Stimulated activated CD4-positive, alpha-beta T cell treated with anti-CD3 and anti-CD28 coated beads, Interleukin-12 subunit alpha, Interleukin-12 subunit beta, amount 100 ng/mL, for 4 hours (primary cell): ENCODE measurements around the gene DLG4.
"Not testable (repeated sequence)": the region's sequence is repeated elsewhere in the genome, so short reads cannot be mapped to it uniquely, and the experiment has no call there.

Source experiments
- DNase-seq: peaks from one replicate; pipeline ENCODE4 v3.0.0-alpha.2; 2020

Gene DLG4

DNA sequence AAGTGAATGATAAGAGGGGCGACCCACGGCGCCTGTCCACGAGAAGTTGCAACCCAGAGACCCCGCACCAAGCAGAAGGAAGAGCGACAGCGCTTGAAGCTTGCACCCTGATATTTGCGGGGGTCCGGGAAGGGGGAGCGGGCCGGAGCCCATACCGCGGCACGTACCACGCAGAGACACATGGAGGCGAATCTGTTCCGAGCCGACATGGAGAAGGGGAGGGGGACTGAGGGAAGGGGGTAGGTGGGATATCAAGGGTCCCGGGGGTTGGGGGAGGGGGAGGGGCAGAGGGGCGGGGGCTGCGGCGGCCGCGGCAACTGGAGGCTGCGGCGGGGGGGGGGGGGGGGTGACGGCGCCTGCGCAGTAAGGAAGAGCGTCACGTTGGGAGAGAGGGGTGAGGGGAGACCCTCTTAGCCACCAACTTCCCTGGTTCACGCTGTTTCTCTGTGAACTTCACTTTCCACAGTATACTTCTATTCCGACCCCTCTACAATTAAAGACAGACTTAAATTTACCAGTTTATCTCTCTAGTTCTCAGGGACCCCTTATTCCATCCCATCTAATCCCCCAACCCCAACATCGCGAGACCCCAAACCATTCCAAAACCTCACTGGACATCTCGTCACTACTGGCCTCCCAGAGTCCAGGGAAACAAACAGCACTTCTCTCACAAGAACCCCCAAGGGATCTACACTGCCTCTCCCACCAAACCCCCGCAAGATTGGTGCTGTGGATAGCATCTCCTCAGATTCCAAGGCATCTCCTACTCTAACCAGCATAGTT, 8.0 kb downstream of the DLG4 start:
- no peak for DNase-seq

GRCh38 chr17:7208754-7209460, 10.7 kb downstream of the DLG4 start:
- no peak for DNase-seq

- no peak for DNase-seq
Observed at GRCh38 chr17:7208027-7208571, 11.5 kb downstream of the DLG4 start.

DNA sequence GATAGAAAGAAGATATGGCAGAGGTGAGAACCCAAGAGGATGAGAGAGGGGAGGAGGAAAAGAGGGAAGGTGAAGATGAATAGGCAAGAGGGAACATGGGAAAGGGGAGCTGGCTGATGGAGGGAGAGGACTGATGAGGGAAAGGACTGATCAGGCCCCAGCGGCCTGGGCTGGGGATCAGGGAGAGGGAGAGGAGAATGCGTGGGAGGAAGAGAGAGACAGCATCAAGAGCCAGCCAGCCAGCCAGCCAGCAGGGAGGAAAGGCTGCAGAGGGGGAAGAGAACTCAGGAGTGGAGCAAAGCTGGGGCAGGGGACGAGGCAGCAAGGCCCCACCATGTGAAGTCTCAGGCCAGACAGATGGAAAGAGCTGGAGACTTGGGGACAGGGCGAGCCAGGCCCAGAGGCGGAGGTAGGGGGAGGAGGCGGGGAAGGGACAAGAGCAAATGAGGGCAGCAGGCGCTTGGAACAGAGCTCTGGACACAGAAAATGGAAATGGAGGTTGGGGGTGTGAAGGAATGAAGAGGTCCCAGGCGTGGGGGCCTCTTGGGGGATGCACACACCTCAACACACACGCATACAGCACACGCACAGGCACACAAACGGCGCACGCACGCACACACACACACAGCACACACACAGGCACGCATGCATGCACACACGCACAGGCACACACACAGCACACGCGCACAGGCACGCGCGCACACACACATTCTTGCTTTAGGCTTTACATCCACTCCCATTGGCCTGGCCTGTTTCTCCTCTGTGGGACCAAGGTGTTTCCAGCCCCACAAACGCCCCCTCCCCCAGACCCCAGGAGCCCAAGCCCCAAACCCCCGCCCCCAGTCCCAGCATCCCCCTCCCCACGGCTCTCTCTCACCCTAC, 12.3 kb downstream of the DLG4 start:
- DNase-seq, result no peak

DNA sequence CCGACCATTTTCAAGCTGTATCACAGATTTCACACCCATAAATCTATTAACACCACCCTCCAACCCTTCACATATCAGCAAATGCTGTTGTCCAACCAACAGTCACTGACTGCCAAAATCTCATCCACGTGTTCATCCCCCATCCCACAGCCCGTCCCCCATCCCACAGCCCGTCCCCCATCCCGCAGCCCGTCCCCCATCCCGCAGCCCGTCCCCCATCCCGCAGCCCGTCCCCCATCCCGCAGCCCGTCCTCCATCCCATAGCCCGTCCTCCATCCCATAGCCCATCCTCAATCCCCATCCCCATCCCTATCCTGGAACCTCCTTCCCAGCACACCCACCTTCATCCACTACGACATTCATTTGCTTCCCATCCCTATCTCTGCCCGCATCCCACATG, 14.1 kb downstream of the DLG4 start:
- no peak for DNase-seq

- DNase-seq, result peak; percentile 86
Observed at GRCh38 chr17:7204828-7205461, 14.7 kb downstream of the DLG4 start.

DNA sequence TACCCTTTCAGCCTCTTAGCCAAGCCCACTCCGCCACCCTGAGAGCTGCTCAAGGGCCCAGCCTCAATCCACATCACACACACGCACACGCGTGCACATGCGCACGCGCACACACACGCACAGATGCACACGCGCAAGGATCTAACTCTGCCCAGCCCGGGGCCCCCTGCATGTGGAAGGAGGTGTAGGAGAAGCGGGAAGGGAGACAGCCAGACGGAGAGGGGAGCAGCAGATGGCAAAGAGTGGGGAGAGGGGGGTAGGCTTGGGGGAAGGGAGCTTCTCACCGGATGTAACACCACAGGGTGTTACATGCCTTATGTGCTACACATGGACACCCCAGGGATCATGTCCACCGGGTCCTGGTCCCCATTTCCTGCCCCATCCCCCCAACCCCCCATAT, 15.3 kb downstream of the DLG4 start:
- DNase-seq, result no peak

GRCh38 chr17:7203391-7203790, 16.2 kb downstream of the DLG4 start:
- DNase-seq, result no peak

- no peak for DNase-seq
Observed at GRCh38 chr17:7196651-7197401, 22.8 kb downstream of the DLG4 start.

GRCh38 chr17:7195971-7196370, 23.7 kb downstream of the DLG4 start:
- DNase-seq, result no peak

DNA sequence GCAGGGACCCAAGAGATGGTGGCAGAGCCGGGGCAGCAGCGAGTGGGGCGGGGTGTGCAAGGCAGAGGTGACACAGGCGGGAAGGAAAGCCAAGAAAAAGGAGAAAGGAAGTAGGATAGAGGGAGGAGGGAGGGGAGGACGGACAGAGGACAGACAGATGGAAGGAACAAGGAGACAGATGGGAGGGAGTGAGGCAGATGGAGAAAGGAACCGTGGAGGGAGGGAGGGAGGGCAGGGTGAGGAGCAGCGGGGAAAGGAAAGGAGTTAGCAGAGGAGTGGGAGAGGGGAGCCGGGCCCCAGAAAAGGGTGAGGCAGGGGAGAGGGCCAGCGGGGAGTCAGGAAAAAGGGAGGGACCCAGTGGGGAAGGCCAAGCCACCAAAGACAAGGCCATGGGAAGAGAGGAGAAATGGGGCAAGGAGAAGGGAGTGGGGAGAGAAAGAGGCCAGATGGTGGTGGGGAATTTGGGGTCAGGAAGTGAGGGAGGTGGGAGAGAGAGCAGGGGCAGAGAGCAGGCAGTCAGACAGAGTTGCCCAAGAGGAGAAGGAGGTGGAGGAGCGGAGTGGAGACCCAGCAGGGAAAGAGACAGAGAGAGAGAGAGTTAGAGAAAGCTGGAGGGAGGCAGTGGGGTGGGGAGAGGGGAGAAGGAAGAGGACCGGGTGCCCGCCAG, 27.2 kb downstream of the DLG4 start:
- DNase-seq, result no peak

DNA sequence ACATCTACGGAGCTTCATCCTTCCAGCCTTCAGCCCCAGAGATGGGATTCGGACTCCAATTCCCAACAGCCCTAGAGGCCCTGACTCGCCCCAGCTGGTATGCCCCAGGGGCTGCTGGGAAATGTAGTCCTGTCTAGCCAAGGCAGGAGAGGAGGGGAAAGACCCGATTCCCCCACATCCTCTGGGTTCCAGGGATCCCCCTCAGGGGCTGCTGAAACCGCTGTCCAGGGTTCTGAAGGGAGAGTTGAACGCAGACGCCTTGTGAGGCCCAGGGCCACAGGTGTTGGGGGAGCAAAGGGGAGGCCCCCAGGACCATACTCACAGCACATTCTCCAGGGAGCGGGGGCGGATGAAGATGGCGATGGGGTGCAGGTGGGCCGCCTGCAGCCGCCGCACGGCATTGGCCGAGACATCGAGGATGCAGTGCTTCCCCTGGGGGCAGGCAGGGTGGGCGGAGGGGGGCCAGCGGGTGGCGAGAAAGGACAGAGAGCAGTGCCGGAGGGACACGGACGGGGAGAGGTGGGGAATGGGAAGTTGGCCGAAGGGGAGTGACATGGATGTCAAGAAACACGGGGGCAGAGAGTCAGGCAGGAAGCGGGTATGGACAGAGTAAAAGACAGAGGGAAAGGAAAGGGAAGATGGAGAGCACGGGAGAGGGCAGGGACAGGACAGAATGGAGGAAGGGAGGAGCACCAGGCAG, 27.9 kb downstream of the DLG4 start:
- DNase-seq, result no peak

DNA sequence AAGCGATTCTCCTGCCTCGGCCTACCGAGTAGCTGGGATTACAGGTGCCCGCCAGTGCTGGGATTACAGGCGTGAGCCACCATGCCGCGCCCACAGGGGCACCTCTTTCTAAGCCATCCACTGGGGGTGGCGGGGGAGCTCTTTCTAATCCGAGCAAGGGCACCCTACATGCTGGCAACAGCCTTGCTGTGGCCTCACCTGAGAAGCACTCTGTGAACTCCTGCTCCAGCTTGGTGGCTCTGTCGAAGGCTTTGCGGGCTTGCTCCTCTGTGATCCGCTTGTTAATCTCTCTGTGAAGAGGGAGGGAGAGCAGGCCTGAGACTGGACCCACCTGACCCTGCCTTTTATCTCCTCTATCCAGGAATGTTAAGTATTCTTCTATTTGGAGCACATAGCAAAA, 28.6 kb downstream of the DLG4 start:
- no peak for DNase-seq

DNA sequence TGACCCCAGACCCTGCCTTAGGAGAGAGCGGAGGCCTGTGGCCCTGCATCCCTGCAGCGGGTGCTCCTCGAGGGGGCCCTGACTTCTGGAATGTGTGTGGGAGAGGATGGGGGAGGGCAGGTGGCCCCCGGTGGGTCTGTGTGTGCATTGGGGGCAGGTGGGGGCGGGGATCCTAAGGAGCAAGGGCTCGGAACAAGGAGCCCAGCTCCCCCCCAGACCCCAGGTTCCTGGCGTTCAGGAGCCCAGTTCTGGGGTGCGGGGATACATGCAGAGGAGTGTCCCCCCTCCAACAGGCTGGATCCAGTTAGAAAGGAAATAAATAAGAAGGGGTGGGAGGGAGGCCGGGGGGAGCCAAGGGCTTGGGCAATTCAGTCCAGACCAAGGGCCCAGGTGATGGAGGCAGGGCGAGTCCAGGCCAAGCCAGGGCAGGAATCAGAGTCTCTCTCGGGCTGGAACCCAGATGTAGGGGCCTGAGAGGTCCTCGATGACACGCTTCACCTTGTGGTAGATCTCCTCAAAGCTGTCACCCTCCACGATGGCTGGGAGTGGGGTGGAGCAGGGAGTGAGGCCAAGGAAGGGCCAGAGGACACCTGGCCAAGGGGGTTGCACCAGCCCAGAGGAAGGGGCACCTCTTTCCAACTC, 29.2 kb downstream of the DLG4 start:
- no peak for DNase-seq

- DNase-seq, result no peak
Observed at GRCh38 chr17:7186241-7186640, 33.4 kb downstream of the DLG4 start.

- DNase-seq, result no peak
Observed at GRCh38 chr17:7184647-7185046, 35.0 kb downstream of the DLG4 start.

DNA sequence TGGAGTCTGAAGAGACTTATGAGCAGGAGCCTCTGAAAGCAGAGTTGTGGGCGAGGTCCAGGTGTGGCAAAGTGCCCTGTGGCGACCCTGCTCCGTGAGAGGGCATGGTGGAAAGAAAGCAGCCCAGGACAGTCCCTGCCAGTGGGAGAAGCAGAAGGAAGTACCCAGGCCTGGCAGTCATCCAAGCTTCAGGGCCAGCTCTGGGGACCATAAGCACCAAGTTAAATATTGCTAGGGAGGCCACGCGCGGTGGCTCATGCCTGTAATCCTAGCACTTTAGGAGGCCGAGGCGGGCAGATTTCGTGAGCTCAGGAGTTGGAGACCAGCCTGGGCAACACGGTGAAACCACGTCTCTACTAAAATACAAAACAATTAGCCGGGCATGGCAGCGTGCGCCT, 35.5 kb downstream of the DLG4 start:
- no peak for DNase-seq

- no peak for DNase-seq
Observed at GRCh38 chr17:7183433-7184090, 36.1 kb downstream of the DLG4 start.

DNA sequence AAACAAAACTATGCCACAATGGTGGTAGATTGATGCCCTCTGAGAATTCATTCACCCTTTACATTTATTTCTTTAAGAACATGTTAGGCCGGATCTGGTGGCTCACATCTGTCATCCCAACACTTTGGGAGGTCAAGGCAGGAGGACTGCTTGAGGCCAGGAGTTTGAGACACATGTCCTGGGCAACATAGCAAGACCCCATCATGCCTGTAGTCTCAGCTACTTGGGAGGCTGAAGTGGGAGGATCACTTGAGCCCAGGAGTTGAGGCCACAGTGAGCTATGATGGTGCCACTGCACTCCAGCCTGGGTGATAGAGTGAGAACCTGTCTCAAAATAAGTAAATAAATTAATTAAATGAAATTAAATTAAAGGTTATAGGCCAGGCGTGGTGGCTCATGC, 37.5 kb downstream of the DLG4 start:
- not testable (repeated sequence) for DNase-seq
